GM10266 (cell line): ENCODE results near the gene TUBB6.

Experiments used
- DNase-seq: peaks from one replicate; pipeline ENCODE4 v3.0.0; 2012; ENCODE audit errors: extremely low spot score
- TF ChIP-seq, protein P1 (sequence below): IDR thresholded peaks from 2 replicates; pipeline ENCODE4 v1.5.1; 2012; ENCODE audit warnings: mild to moderate bottlenecking, low read depth; ENCODE audit not compliant: control insufficient read depth, insufficient read depth; ENCODE audit errors: missing control alignments

Gene TUBB6

GRCh38 chr18:12334863-12335262 lies 26.8 kb downstream of the TUBB6 start:
- TF ChIP-seq, protein P1, sequence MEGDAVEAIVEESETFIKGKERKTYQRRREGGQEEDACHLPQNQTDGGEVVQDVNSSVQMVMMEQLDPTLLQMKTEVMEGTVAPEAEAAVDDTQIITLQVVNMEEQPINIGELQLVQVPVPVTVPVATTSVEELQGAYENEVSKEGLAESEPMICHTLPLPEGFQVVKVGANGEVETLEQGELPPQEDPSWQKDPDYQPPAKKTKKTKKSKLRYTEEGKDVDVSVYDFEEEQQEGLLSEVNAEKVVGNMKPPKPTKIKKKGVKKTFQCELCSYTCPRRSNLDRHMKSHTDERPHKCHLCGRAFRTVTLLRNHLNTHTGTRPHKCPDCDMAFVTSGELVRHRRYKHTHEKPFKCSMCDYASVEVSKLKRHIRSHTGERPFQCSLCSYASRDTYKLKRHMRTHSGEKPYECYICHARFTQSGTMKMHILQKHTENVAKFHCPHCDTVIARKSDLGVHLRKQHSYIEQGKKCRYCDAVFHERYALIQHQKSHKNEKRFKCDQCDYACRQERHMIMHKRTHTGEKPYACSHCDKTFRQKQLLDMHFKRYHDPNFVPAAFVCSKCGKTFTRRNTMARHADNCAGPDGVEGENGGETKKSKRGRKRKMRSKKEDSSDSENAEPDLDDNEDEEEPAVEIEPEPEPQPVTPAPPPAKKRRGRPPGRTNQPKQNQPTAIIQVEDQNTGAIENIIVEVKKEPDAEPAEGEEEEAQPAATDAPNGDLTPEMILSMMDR: no peak
- DNase-seq: no peak

GRCh38 chr18:12335503-12335902 lies 27.5 kb downstream of the TUBB6 start:
- TF ChIP-seq, protein P1: no peak
- no peak for DNase-seq

- DNase-seq: no peak
These were observed 28.2 kb downstream of the TUBB6 start for GRCh38 chr18:12336171-12336613.

GRCh38 chr18:12336887-12337286 lies 28.8 kb downstream of the TUBB6 start:
- DNase-seq: no peak
- TF ChIP-seq, protein P1: no peak

More at GRCh38 chr18:12336171-12336613, 28.2 kb downstream of the TUBB6 start:
- TF ChIP-seq, protein P1: no peak

DNA sequence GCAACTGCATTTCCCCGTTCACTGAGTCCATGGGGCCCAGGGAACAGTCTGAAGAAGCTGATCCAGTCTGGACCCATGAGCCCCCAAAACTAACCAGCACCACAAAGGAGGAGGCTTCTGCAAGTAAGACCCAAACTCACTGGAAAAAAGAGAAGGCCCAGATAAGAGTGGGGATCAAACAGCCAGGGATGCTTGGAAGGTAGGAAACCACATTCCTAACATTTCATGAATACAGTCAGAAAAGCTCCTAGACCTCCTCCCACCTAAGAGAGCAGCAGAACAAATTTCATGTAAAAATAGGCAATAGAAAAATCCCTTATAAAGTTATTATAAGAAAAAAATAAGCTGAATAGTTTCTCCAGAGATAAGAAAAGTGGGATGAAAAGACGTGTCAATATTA lies 30.3 kb downstream of the TUBB6 start:
- no peak for DNase-seq
- TF ChIP-seq, protein P1: no peak

GRCh38 chr18:12340945-12341660 lies 33.1 kb downstream of the TUBB6 start:
- no peak for DNase-seq
- TF ChIP-seq, protein P1: no peak

DNA sequence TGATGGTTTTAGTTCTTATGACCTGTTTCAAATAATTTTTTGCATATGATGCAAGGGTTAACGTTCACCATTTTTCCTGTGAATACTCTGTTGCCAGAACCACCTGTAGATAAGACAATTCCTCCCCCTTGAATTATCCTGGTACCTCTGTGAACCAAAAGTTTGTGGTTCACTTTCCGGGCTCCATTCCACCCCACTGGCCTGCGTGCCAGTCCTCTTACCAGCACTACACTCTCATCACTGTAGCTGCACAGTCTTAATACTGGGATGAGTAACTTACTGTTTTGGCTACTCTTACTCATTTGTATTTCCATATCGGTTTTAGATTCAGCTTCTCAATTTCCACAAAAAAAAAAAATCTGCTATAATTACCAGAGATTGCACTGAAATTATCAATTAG lies 34.6 kb downstream of the TUBB6 start:
- TF ChIP-seq, protein P1: no peak

More for the DNA sequence above, 34.6 kb downstream of the TUBB6 start:
- DNase-seq: no peak
